ENCODE measurements around the gene JMJD1C. TPM values are rescaled to one million over a fixed set of nuclear protein-coding genes. Genes with fewer than 3 reads are reported as not detected.

JMJD1C gene
- total and polyA plus RNA-seq, 12 donors = 36.0 to 124 (median 57.2) TPM

DNA sequence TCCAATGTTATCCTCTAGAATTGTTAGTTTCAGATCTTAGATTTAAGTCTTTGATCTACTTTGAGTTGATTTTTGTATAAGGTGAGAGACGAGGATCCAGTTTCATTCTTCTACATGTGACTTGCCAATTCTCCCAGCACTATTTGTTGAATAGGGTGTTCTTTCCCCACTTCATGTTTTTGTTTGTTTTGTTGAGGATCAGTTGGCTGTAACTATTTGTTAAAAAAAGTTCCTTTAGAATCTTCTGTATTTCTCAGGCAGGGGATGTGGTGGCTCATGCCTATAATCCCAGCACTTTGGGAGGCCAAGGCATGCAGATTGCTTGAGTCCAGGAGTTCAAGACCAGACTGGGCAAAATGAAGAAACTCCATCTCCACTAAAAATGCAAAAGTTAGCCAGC, 151.8 kb downstream of the JMJD1C start:
- TF ChIP-seq CTCF (IDR thresholded peaks at IDR 0.05) (no peak), POLR2A (IDR thresholded peaks at IDR 0.05) (no peak)
- no peaks in the 10 kb centered on the region for H3K36me3 ChIP-seq (replicated peaks in 1 of 2)
- no peak overlapping the region for H3K4me3 ChIP-seq
- H3K27ac ChIP-seq = no peak overlapping the region
- WGBS, 4 donors = 85 to 98% (median 89%) methylated on average over 1 of the region's 1 CpG
- no peak for DNase-seq
- H3K27me3 ChIP-seq = no peaks in the 10 kb centered on the region
- intact Hi-C loops (cut with DNase I) = no loop called here
- no peaks in the 10 kb centered on the region for H3K4me1 ChIP-seq (replicated peaks in 1 of 2)
- no peaks in the 10 kb centered on the region for H3K9me3 ChIP-seq (replicated peaks in 1 of 3)

DNA sequence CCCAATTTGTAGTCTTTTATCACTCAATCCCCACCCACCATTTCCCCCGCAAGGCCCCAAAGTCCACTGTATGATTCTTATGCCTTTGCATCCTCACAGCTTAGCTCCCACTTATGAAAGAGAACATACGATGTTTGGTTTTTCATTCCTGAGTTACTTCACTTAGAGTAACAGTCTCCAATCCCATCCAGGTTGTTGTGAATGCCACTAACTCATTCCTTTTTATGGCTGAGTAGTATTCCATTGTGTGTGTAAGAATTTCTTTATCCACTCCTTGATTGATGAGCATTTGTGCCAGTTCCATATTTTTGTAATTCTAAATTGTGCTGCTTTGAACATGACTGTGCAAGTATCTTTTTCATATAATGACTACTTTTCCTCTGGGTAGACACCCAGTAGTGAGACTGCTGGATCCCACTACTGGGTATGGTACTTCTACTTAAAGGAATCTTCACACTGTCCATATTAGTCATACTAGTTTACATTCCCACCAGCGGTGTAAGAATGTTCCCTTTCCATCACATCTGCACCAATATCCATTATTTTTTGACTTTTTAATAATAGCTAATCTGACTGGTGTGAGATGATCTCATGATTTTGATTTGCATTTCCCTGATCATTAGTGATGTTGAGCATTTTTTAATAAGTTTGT, 152.6 kb downstream of the JMJD1C start:
- Histone ChIP-seq H3K36me3 (replicated peaks in 1 of 2) (no peaks in the 10 kb centered on the region), H3K4me1 (replicated peaks in 1 of 2) (peaks cover 0 to 5% of the 10 kb centered on the region in 2 donors), H3K4me3 (no peak overlapping the region), H3K27ac (no peak overlapping the region), H3K9me3 (replicated peaks in 1 of 3) (no peaks in the 10 kb centered on the region), H3K27me3 (no peaks in the 10 kb centered on the region)
- intact Hi-C loops (cut with DNase I) = no loop called here
- DNase-seq = no peak
- WGBS, 4 donors = 97 to 100% (median 98%) methylated on average over 3 of the region's 3 CpGs
- TF ChIP-seq POLR2A (IDR thresholded peaks at IDR 0.05) = no peak
- TF ChIP-seq CTCF (IDR thresholded peaks at IDR 0.05) = no peak

GRCh38 chr10:63308628-63309027, 157.1 kb downstream of the JMJD1C start:
- H3K27ac ChIP-seq = no peak overlapping the region

DNA sequence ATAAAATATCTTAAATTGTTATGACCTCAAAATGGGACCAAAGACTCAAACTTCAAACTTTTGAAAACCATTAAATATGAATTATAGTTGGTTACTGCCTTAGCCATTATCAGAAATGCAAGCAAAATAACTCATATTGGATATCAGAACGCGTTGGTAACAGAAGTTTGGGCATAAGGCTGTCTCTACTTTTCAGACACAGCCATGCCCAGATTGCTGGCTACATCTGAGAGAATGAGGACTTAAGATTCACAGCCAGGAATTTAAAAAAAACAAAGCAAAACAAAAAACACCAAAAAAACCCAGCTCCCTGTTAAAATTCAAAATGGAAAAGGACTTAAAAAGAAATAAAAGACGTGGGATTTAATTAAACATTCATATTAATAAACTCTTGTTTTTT, 161.6 kb downstream of the JMJD1C start:
- Histone ChIP-seq H3K4me3 (no peak overlapping the region), H3K4me1 (replicated peaks in 1 of 2) (peaks cover 9 to 26% of the 10 kb centered on the region in 2 donors), H3K27me3 (no peaks in the 10 kb centered on the region), H3K9me3 (replicated peaks in 1 of 3) (no peaks in the 10 kb centered on the region), H3K36me3 (replicated peaks in 1 of 2) (no peaks in the 10 kb centered on the region), H3K27ac (no peak overlapping the region)
- DNase-seq = no peak
- intact Hi-C loops (cut with DNase I) = no loop called here
- 84 to 91% (median 88%) methylated on average over 3 of the region's 3 CpGs for WGBS, 4 donors
- TF ChIP-seq CTCF (IDR thresholded peaks at IDR 0.05) = no peak
- TF ChIP-seq POLR2A (IDR thresholded peaks at IDR 0.05) = no peak

More at GRCh38 chr10:63308628-63309027, 157.1 kb downstream of the JMJD1C start:
- no peak for TF ChIP-seq POLR2A (IDR thresholded peaks at IDR 0.05)
- no peak for TF ChIP-seq CTCF (IDR thresholded peaks at IDR 0.05)
- intact Hi-C loops (cut with DNase I) = no loop called here
- Histone ChIP-seq H3K36me3 (replicated peaks in 1 of 2) (no peaks in the 10 kb centered on the region), H3K4me1 (replicated peaks in 1 of 2) (peaks cover 0 to 10% of the 10 kb centered on the region in 2 donors), H3K4me3 (no peak overlapping the region), H3K27me3 (no peaks in the 10 kb centered on the region), H3K9me3 (replicated peaks in 1 of 3) (no peaks in the 10 kb centered on the region)
- DNase-seq = no peak

Data from adrenal gland (tissue), 12 donors.